Gastrocnemius medialis (tissue), 4 donors: Measurements from ENCODE around the gene PRUNE2.

Experiments used
- CTCF ChIP-seq, 5 experiments: fragments of 450-650 bp in 3 of 5; fragments of 200-600 bp in 2 of 5; sonication (generic) in 2 of 5; IDR thresholded peaks in 4 of 5; conservative IDR thresholded peaks in 1 of 5; 1 replicate in 4 of 5; 2 replicates in 1 of 5; pipeline ENCODE4 v1.5.1; 2016 to 2019; ENCODE audit warnings: antibody characterized with exemption in 5 of 5, mild to moderate bottlenecking in 3 of 5, moderate library complexity in 3 of 5
- POLR2A ChIP-seq, 2 donors: fragments of 450-650 bp; IDR thresholded peaks; one replicate each; pipeline ENCODE4 v1.6.1; 2017; ENCODE audit warnings: antibody characterized with exemption in 2 of 2, mild to moderate bottlenecking in 2 of 2, moderate library complexity in 2 of 2

- TF ChIP-seq POLR2A (IDR thresholded peaks at IDR 0.05), result no peak
- no peak for TF ChIP-seq CTCF (IDR thresholded peaks at IDR 0.05 in 4 of 5, conservative IDR thresholded peaks at IDR 0.05 in 1 of 5)
Observed at GRCh38 chr9:76650692-76651091, 255.2 kb downstream of the PRUNE2 start.
